Fibroblast of the aortic adventitia (primary cell): ENCODE data around the gene THAP2. TPM values are rescaled to one million over a fixed set of nuclear protein-coding genes. Genes with fewer than 3 reads are reported as not detected.
"Not testable (repeated sequence)": the region's sequence is repeated elsewhere in the genome, so short reads cannot be mapped to it uniquely, and the experiment has no call there.

Experiments
- DNase-seq: peaks from one replicate; pipeline ENCODE4 v3.0.0-alpha.2; 2010; ENCODE audit warnings: low read depth
- H3K4me3 ChIP-seq: 2 replicates; pipeline ENCODE4 v1.5.1; 2011; ENCODE audit warnings: low read depth, mild to moderate bottlenecking, control low read depth, low read length, moderate library complexity
- total RNA-seq: library from RNA; depleted of rRNA; stranded (reverse); fragments of >200 nt; gene quantifications from 2 replicates; pipeline ENCODE4 v1.2.3, GENCODE V29; 2012; ENCODE audit warnings: low replicate concordance
- TF ChIP-seq, protein P1 (sequence below): IDR thresholded peaks from 2 replicates; pipeline ENCODE4 v1.5.1; 2011; ENCODE audit warnings: mild to moderate bottlenecking, low read length, control low read depth, inconsistent platforms; ENCODE audit not compliant: insufficient read depth

Gene THAP2
- total RNA-seq, 1 donor = 4.9 TPM

DNA sequence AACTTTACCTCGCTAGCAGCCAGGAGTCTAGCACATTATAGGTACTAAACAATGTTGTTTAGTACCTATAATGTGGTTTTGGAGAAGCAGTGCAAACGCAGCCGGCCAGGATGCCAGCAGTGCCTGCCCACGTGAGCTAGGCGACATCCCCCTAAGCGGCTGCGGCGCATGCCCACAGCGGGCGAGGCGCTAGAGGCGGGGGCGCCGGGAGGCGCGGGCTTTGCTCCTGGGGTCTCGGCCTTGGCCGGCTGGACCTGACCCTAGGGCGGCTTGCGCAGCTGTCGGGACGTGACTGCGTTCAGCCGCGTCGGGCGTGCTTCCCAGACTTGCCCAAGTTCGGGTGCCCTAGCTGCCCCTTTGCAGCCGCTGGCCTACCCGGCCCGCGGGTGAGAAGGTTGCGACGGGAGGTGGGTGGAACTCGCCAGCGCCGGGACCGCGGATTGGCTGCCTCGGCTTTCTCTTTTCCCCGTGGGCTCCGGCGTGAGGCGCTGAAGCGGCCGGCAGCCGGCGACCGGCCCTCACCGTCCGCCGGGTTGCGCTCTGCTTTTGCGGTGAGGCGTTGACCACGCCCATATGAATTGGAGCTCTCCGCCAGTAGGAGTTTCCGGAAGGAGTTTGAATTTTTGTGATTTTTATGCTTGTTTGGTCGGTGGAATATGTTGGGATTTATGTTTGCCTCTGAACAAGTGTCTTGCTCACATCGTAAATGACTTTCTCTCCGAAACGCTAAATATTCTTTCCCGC is 22.0 kb downstream of the THAP2 start, which contains the start of gene TMEM19:
Gene TMEM19, plus strand, starts transcription at position 169 of the 744 bp plus-strand sequence. CDS start 599 bp downstream, outside the sequence.
- peak; percentile 88 for DNase-seq
- TF ChIP-seq, protein P1, sequence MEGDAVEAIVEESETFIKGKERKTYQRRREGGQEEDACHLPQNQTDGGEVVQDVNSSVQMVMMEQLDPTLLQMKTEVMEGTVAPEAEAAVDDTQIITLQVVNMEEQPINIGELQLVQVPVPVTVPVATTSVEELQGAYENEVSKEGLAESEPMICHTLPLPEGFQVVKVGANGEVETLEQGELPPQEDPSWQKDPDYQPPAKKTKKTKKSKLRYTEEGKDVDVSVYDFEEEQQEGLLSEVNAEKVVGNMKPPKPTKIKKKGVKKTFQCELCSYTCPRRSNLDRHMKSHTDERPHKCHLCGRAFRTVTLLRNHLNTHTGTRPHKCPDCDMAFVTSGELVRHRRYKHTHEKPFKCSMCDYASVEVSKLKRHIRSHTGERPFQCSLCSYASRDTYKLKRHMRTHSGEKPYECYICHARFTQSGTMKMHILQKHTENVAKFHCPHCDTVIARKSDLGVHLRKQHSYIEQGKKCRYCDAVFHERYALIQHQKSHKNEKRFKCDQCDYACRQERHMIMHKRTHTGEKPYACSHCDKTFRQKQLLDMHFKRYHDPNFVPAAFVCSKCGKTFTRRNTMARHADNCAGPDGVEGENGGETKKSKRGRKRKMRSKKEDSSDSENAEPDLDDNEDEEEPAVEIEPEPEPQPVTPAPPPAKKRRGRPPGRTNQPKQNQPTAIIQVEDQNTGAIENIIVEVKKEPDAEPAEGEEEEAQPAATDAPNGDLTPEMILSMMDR = no peak

DNA sequence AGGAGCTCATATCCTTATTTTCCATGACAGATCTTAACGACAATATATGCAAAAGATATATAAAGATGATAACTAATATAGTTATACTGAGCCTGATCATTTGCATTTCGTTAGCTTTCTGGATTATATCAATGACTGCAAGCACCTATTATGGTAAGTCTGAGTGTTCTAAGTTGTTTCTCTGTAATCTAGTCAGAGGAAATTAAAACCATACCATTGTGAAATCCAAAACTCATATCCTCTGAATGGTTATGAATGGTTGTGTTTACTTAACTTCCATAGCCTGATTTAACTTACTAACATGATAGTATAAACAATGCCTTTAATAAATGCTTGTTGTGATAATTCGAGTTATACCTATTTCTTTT is 22.5 kb downstream of the THAP2 start:
- TF ChIP-seq, protein P1 = no peak
- H3K4me3 ChIP-seq = peak overlapping the region; percentile 82
- no peak for DNase-seq

More for the DNA sequence above, 22.0 kb downstream of the THAP2 start, which contains the start of gene TMEM19:
- H3K4me3 ChIP-seq = peak within 1 kb of the TSS; percentile 82

DNA sequence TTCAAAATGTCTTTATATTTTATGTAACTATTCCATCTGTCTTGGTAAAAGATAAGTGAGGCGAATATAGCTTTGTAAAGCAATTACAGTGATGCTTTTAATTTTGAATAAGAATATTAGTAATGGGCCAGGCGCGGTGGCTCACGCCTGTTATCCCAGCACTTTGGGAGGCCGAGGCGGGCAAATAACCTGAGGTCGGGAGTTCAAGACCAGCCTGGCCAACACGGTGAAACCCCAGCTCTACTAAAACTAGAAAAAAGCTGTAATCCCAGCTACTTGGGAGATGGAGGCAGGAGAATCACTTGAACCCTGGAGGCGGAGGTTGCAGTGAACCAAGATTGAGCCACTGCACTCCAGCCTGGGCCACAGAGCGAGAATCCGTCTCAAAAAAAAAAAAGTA is 23.1 kb downstream of the THAP2 start:
- peak overlapping the region; percentile 82 for H3K4me3 ChIP-seq
- DNase-seq = not testable (repeated sequence)

DNA sequence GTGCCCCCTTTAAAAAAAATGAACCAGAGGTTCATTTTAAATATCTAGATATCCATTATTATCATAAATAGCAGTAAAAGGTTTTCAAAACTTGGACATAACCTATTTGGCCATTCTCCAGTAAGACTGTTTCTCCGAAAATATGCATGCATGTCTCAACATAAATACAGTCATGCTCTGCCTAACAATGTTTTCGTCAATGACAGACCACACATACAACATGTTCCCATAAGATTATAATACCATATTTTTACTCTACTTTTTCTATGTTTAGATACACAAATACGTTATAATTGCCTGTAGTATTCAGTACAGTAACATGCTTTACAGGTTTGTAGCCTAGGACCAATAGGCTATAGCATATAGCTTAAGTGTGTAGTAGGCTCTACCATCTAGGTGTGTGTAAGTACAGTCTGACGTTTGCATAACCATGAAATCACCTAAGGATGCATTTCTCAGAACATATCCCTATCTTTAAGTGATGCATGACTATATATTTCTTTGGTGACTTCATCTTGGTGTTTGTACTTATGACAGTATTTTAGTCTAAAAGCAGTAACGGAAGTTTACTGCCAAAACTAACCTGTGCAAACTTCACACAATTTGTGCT is 25.0 kb downstream of the THAP2 start:
- TF ChIP-seq, protein P1 = no peak
- DNase-seq = no peak
- no peak overlapping the region for H3K4me3 ChIP-seq

DNA sequence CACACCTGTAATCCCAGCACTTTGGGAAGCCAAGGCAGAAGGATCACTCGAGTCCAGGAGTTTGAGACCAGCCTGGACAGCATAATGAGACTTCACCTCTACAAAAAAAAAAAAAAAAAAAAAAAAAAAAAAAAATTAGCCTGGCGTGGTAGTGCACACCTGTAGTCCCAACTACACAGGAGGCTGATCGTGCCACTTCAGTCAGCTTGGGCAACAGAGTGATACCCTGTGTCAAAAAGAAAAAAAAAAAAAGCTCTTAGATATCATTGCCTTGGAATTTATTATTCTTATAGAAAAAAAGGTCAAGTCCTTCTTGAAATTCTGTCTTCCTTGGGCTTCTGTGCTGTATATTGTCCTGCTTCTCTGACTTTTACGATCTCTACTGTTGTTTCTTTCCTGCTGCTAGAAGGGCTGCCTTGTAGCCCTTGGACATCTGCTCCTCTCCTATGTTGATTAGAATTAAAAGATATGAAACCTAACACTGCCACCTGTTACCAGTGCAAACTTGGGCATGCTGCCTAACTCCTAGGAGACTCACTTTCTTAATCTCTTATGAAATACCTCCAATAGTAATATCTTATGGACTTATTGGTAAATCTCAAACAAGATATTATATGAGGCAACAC is 27.5 kb downstream of the THAP2 start:
- H3K4me3 ChIP-seq = no peak overlapping the region
- no peak for DNase-seq
- TF ChIP-seq, protein P1 = no peak

DNA sequence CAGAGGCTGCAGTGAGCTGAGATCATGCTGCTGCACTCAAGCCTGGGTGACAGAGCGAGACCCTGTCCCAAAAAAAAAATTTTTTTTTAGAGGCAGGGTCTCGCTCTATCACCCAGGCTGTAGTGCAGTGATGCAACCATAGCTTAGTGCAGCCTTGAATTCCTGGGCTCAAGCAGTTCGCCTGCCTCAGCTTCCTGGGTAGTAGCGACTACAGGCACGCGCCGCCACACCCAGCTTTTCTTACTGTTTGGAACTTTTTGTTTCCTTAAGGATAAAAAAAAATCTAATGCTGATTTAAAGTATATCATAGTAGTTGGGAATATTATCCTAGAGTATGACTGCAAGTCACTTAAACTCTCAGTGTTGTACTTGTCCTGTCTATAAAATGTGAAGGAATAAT is 29.0 kb downstream of the THAP2 start:
- no peak for DNase-seq
- no peak overlapping the region for H3K4me3 ChIP-seq
- TF ChIP-seq, protein P1 = no peak

DNA sequence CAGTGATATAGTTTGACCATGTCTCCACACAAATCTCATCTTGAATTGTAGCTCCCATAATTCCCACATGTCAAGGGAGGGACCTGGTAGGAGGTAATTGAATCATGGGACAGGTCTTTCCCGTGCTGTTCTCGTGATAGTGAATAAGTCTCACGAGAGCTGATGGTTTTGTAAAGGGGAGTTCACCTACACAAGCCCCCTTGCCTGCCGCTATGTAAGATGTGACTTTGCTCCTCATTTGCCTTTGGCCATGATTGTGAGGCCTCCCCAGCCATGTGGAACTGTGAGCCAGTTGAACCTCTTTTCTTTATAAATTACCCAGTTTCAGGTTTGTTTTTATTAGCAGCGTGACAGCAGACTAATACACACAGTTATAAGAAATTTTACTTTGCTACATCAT is 29.6 kb downstream of the THAP2 start:
- not testable (repeated sequence) for DNase-seq, H3K4me3 ChIP-seq
